HCT116 (cell line): ENCODE results near the gene ELL2. TPM values are rescaled to one million over a fixed set of nuclear protein-coding genes. Genes with fewer than 3 reads are reported as not detected.

ENCODE experiments used
- ATAC-seq: fragments of 200-7000 bp; cut with Tn5 transposase; 2 replicates; pipeline ENCODE4 v1.9.1; 2020; ENCODE audit warnings: mild to moderate bottlenecking, moderate library complexity
- BruUV-seq: library from RNA; stranded (reverse); fragments of 400-500 nt; replicated peaks from 2 replicates; lab custom pipeline; 2021; lab: Mats Ljungman, UMichigan
- CTCF ChIA-PET: fragments of 300-600 bp; sonication (Branson Sonifier 250); formaldehyde crosslinking; loops from one replicate; lab custom pipeline; 2021; ENCODE audit warnings: antibody characterized with exemption; lab: Charles Lee
- POLR2A ChIA-PET: fragments of 300-600, 350-600 bp; sonication (Branson Sonifier 250); formaldehyde crosslinking; loops from one replicate; lab custom pipeline; 2021; ENCODE audit warnings: antibody characterized with exemption; lab: Charles Lee
- RAD21 ChIA-PET, 2 experiments: fragments of 300-600 bp; sonication (Branson Sonifier 250); formaldehyde crosslinking; loops; one replicate each; lab custom pipeline; 2023; ENCODE audit warnings: low total read pairs in 2 of 2; ENCODE audit not compliant: uncharacterized antibody in 2 of 2, unreplicated experiment in 2 of 2, low non-redundant PET in 1 of 2; lab: Charles Lee
- DNase-seq: peaks from one replicate; pipeline ENCODE4 v3.0.0-alpha.2; 2010; ENCODE audit warnings: low read depth, low spot score
- H2AFZ ChIP-seq: fragments of 200-600 bp; shearing (Covaris generic), sonication (generic); 2 replicates; pipeline ENCODE4 v1.6.1; 2017; ENCODE audit warnings: low read depth, mixed run types, mixed read lengths, antibody characterized with exemption, low read length; ENCODE audit not compliant: poor library complexity, severe bottlenecking
- H3K27ac ChIP-seq: 2 replicates; pipeline ENCODE4 v1.5.1; 2012; ENCODE audit warnings: low read depth, low read length
- H3K27me3 ChIP-seq: fragments of 200-600 bp; sonication (generic); 2 replicates; pipeline ENCODE4 v1.6.1; 2016; ENCODE audit warnings: mixed run types, low read length, mixed read lengths; ENCODE audit not compliant: insufficient read depth
- H3K36me3 ChIP-seq, 2 experiments: fragments of 200-500 bp in 1 of 2; fragments of 200-600 bp in 1 of 2; sonication (Bioruptor generic) in 1 of 2; sonication (generic) in 1 of 2; 2 replicates each; pipeline versions ENCODE4 v1.5.1 to v1.6.1; 2014 to 2016; ENCODE audit warnings: low read length in 2 of 2, inconsistent platforms in 1 of 2, mixed read lengths in 1 of 2, mixed run types in 1 of 2; ENCODE audit not compliant: insufficient read depth in 2 of 2, control insufficient read depth in 1 of 2
- H3K4me1 ChIP-seq, 2 experiments: fragments of 200-600 bp in 1 of 2; sonication (generic) in 1 of 2; 2 replicates each; pipeline versions ENCODE4 v1.5.1 to v1.6.1; 2012 to 2017; ENCODE audit warnings: low read length in 2 of 2, inconsistent platforms in 1 of 2, mild to moderate bottlenecking in 1 of 2, mixed read lengths in 1 of 2, mixed run types in 1 of 2, moderate library complexity in 1 of 2; ENCODE audit not compliant: insufficient read depth in 2 of 2, control insufficient read depth in 1 of 2
- H3K4me2 ChIP-seq: fragments of 200-600 bp; sonication (generic); 2 replicates; pipeline ENCODE4 v1.6.1; 2017; ENCODE audit warnings: mixed run types, low read length, mixed read lengths
- H3K4me3 ChIP-seq, 2 experiments: fragments of 200-600 bp in 1 of 2; sonication (generic) in 1 of 2; replicated peaks in 1 of 2; 2 replicates each; pipeline ENCODE4 v1.5.1; 2011 to 2016; ENCODE audit warnings: low read length in 2 of 2, control low read depth in 1 of 2, low read depth in 1 of 2, mild to moderate bottlenecking in 1 of 2, mixed read lengths in 1 of 2, mixed run types in 1 of 2
- H3K79me2 ChIP-seq: fragments of 200-600 bp; sonication (generic); 2 replicates; pipeline ENCODE4 v1.6.1; 2017; ENCODE audit warnings: mild to moderate bottlenecking, mixed run types, low read length, moderate library complexity, mixed read lengths; ENCODE audit not compliant: insufficient read depth
- H3K9ac ChIP-seq: fragments of 200-600 bp; sonication (generic); 2 replicates; pipeline ENCODE4 v1.6.1; 2016; ENCODE audit warnings: low read length, mixed read lengths
- H3K9me2 ChIP-seq: fragments of 200-600 bp; sonication (generic), shearing (Covaris generic); 2 replicates; pipeline ENCODE4 v1.6.1; 2017; ENCODE audit warnings: mixed run types, mild to moderate bottlenecking, moderate library complexity; ENCODE audit not compliant: insufficient read depth
- H3K9me3 ChIP-seq, 2 experiments: fragments of 200-500 bp in 1 of 2; fragments of 200-600 bp in 1 of 2; sonication (Bioruptor generic) in 1 of 2; sonication (generic) in 1 of 2; 2 replicates each; pipeline ENCODE4 v1.6.1; 2014 to 2017; ENCODE audit warnings: low read length in 2 of 2, mixed read lengths in 2 of 2, inconsistent platforms in 1 of 2, low read depth in 1 of 2, mild to moderate bottlenecking in 1 of 2, mixed run types in 1 of 2, moderate library complexity in 1 of 2; ENCODE audit not compliant: control insufficient read depth in 1 of 2, insufficient read depth in 1 of 2
- H4K20me1 ChIP-seq: fragments of 200-600 bp; sonication (generic), shearing (Covaris generic); 2 replicates; pipeline ENCODE4 v1.6.1; 2017; ENCODE audit warnings: mixed run types, mild to moderate bottlenecking, moderate library complexity; ENCODE audit not compliant: insufficient read depth
- CBX3 ChIP-seq: IDR thresholded peaks from 2 replicates; pipeline ENCODE4 v1.6.1; 2012; ENCODE audit warnings: low read depth
- CTCF ChIP-seq, 3 experiments: fragments of 200-600 bp in 1 of 3; sonication (generic) in 1 of 3; IDR thresholded peaks in 2 of 3; conservative IDR thresholded peaks in 1 of 3; 2 replicates each; pipeline ENCODE4 v1.5.1; 2012 to 2017; ENCODE audit warnings: low read depth in 2 of 3, low read length in 2 of 3, antibody characterized with exemption in 1 of 3, borderline replicate concordance in 1 of 3, control low read depth in 1 of 3, mild to moderate bottlenecking in 1 of 3, mixed read lengths in 1 of 3, mixed run types in 1 of 3, moderate library complexity in 1 of 3; ENCODE audit not compliant: insufficient read depth in 1 of 3
- EZH2 ChIP-seq: fragments of 200-600 bp; sonication (generic); IDR thresholded peaks from 2 replicates; pipeline ENCODE4 v1.6.1; 2017; ENCODE audit warnings: antibody characterized with exemption, mixed run types
- EZH2phosphoT487 ChIP-seq: fragments of 200-600 bp; IDR thresholded peaks from 2 replicates; pipeline ENCODE4 v1.6.1; 2018; ENCODE audit warnings: antibody characterized with exemption, borderline replicate concordance
- FOSL1 ChIP-seq: IDR thresholded peaks from 2 replicates; pipeline ENCODE4 v1.6.1; 2012; ENCODE audit warnings: low read depth
- MAX ChIP-seq: IDR thresholded peaks from 2 replicates; pipeline ENCODE4 v1.6.1; 2012
- POLR2A ChIP-seq: IDR thresholded peaks from 2 replicates; pipeline ENCODE4 v1.7.0; 2011; ENCODE audit warnings: borderline replicate concordance; ENCODE audit not compliant: insufficient read depth, insufficient read length; ENCODE audit errors: extremely low read depth
- REST ChIP-seq: IDR thresholded peaks from 2 replicates; pipeline ENCODE4 v1.6.1; 2012; ENCODE audit warnings: low read depth
- SP1 ChIP-seq: IDR thresholded peaks from 2 replicates; pipeline ENCODE4 v1.6.1; 2012; ENCODE audit warnings: low read depth
- TCF7L2 ChIP-seq: IDR thresholded peaks from 2 replicates; pipeline ENCODE4 v1.7.0; 2011; ENCODE audit warnings: borderline replicate concordance, inconsistent platforms; ENCODE audit not compliant: insufficient read depth, insufficient read length; ENCODE audit errors: extremely low read depth
- ZBTB33 ChIP-seq: IDR thresholded peaks from 2 replicates; pipeline ENCODE4 v1.6.1; 2011; ENCODE audit warnings: mild to moderate bottlenecking, low read length, moderate library complexity; ENCODE audit not compliant: insufficient replicate concordance; ENCODE audit errors: extremely low read depth
- ZNF274 ChIP-seq: fragments of 200-500 bp; sonication (Bioruptor generic); IDR thresholded peaks from 2 replicates; pipeline ENCODE4 v1.6.1; 2014; ENCODE audit warnings: mild to moderate bottlenecking, low read depth, low read length, inconsistent platforms
- intact Hi-C: fragments of 100-400 bp; cut with micrococcal nuclease; formaldehyde crosslinking; loops from 2 replicates; pipeline ENCODE4 v1.10.0; 2022
- total RNA-seq: library from RNA; stranded (reverse); gene quantifications from one replicate; pipeline ENCODE4 v1.2.1, GENCODE V29; 2021; ENCODE audit not compliant: unreplicated experiment

ELL2 gene
- total RNA-seq, 1 experiment from 2014 or later, result 29.8 TPM

GRCh38 chr5:95925378-95925744 is 36.3 kb downstream of the ELL2 start (continued):
- no peak for TF ChIP-seq REST
- no peak for TF ChIP-seq CBX3
- TF ChIP-seq, all 23 proteins: peak for 0

GRCh38 chr5:95924720-95925377 is 36.8 kb downstream of the ELL2 start:
- POLR2A ChIA-PET, result no interaction called here
- H3K4me1 ChIP-seq, result no peaks in the 10 kb centered on the region
- BruUV-seq, result no TSS peak

More at GRCh38 chr5:95924720-95925377, 36.8 kb downstream of the ELL2 start:
- DNase-seq, result no peak
- no peak for TF ChIP-seq CBX3
- no peak for TF ChIP-seq SP1
- no peak for TF ChIP-seq ZNF274
- no peak for TF ChIP-seq TCF7L2
- TF ChIP-seq POLR2A, result no peak
- no peak for TF ChIP-seq ZBTB33
- no peak for TF ChIP-seq EZH2
- no peak for TF ChIP-seq EZH2phosphoT487
- no peak for TF ChIP-seq CTCF (IDR thresholded peaks at IDR 0.05 in 2 of 3, conservative IDR thresholded peaks at IDR 0.05 in 1 of 3; ENCODE audit: borderline replicate concordance in 1 of 3, insufficient read depth in 1 of 3, low read depth in 2 of 3, low read length in 2 of 3)
- no peak for TF ChIP-seq FOSL1
- TF ChIP-seq MAX, result no peak
- RAD21 ChIA-PET, result no interaction called here
- no peaks in the 10 kb centered on the region for H3K27me3 ChIP-seq
- H3K36me3 ChIP-seq, result 0 out of 4 replicates have a peak, but pooled peaks cover 0 to 4% of the 10 kb centered on the region in 2 experiments
- no peaks in the 10 kb centered on the region for H3K9me2 ChIP-seq
- H3K9ac ChIP-seq, result no peak overlapping the region
- no peak overlapping the region for H2AFZ ChIP-seq
- CTCF ChIA-PET, result no interaction called here
- no peak overlapping the region for H3K4me3 ChIP-seq
- H3K27ac ChIP-seq, result no peak overlapping the region
- intact Hi-C loops, result no loop called here
- H3K9me3 ChIP-seq, result no peaks in the 10 kb centered on the region
- no peaks in the 10 kb centered on the region for H4K20me1 ChIP-seq
- H3K79me2 ChIP-seq, result no peaks in the 10 kb centered on the region
- no peak overlapping the region for H3K4me2 ChIP-seq
- ATAC-seq, result no peak
